Caco-2 (cell line): ENCODE measurements around the gene PML. TPM values are rescaled to one million over a fixed set of nuclear protein-coding genes. Genes with fewer than 3 reads are reported as not detected.

Experiments
- Bru-seq: library from RNA; stranded (reverse); fragments of 400-500 nt; gene quantifications from one replicate; lab custom pipeline; 2021; lab: Mats Ljungman, UMichigan
- BruChase-seq, 2 experiments: library from RNA; stranded (reverse); fragments of 400-500 nt; gene quantifications; one replicate each; lab custom pipeline; 2021; lab: Mats Ljungman, UMichigan
- BruUV-seq: library from RNA; stranded (reverse); fragments of 400-500 nt; replicated peaks from 2 replicates; lab custom pipeline; 2021; lab: Mats Ljungman, UMichigan
- CTCF ChIA-PET: fragments of 300-600 bp; sonication (Branson Sonifier 250); formaldehyde crosslinking; loops from one replicate; lab custom pipeline; 2022; ENCODE audit warnings: antibody characterized with exemption; lab: Charles Lee
- POLR2A ChIA-PET: fragments of 300-600 bp; sonication (Branson Sonifier 250); formaldehyde crosslinking; loops from one replicate; lab custom pipeline; 2022; ENCODE audit warnings: antibody characterized with exemption; lab: Charles Lee
- DNase-seq, 2 experiments: peaks; one replicate each; pipeline versions ENCODE4 v3.0.0 to v3.0.0-alpha.2; 2020 to 2022
- H3K27me3 ChIP-seq: replicated peaks from 2 replicates; pipeline ENCODE4 v1.6.0; 2011; ENCODE audit warnings: low read length; ENCODE audit not compliant: control insufficient read depth, insufficient read depth
- H3K36me3 ChIP-seq: 2 replicates; pipeline ENCODE4 v1.5.1; 2011; ENCODE audit warnings: low read length; ENCODE audit not compliant: control insufficient read depth, insufficient read depth
- H3K4me1 ChIP-seq: fragments of 250-450 bp; sonication (Bioruptor Pico); 2 replicates; pipeline ENCODE4 v1.5.1; 2020; ENCODE audit warnings: mild to moderate bottlenecking
- H3K4me3 ChIP-seq: 2 replicates; pipeline ENCODE4 v1.5.1; 2011; ENCODE audit warnings: low read depth, mild to moderate bottlenecking, control low read depth, low read length
- H3K9me3 ChIP-seq: fragments of 250-450 bp; sonication (Bioruptor Pico); 2 replicates; pipeline ENCODE4 v1.5.1; 2020; ENCODE audit warnings: mild to moderate bottlenecking, moderate library complexity
- H3K27ac Mint-ChIP-seq: one replicate; pipeline ENCODE4 v1.8.0; 2022; ENCODE audit warnings: mixed read lengths; ENCODE audit not compliant: unreplicated experiment
- H3K27me3 Mint-ChIP-seq: one replicate; pipeline ENCODE4 v1.8.0; 2022; ENCODE audit warnings: mixed read lengths; ENCODE audit not compliant: insufficient read depth, unreplicated experiment
- H3K36me3 Mint-ChIP-seq: one replicate; pipeline ENCODE4 v1.8.0; 2022; ENCODE audit warnings: mild to moderate bottlenecking, mixed read lengths; ENCODE audit not compliant: insufficient read depth, unreplicated experiment
- H3K4me1 Mint-ChIP-seq: one replicate; pipeline ENCODE4 v1.8.0; 2022; ENCODE audit warnings: low read depth, mixed read lengths; ENCODE audit not compliant: unreplicated experiment
- H3K4me3 Mint-ChIP-seq: one replicate; pipeline ENCODE4 v1.8.0; 2022; ENCODE audit warnings: mild to moderate bottlenecking, moderate library complexity, mixed read lengths; ENCODE audit not compliant: unreplicated experiment
- H3K9me3 Mint-ChIP-seq: one replicate; pipeline ENCODE4 v1.8.0; 2022; ENCODE audit warnings: mixed read lengths; ENCODE audit not compliant: unreplicated experiment
- CTCF ChIP-seq, 2 experiments: fragments of 200-600 bp in 1 of 2; IDR thresholded peaks; 1 replicate in 1 of 2; 2 replicates in 1 of 2; pipeline versions ENCODE4 v1.5.1 to v1.8.0; 2011 to 2022; ENCODE audit warnings: antibody characterized with exemption in 1 of 2, control low read depth in 1 of 2, inconsistent platforms in 1 of 2, low read depth in 1 of 2, low read length in 1 of 2, mild to moderate bottlenecking in 1 of 2, moderate library complexity in 1 of 2; ENCODE audit not compliant: insufficient read depth in 1 of 2, severe bottlenecking in 1 of 2, unreplicated experiment in 1 of 2
- intact Hi-C: fragments of 100-400 bp; cut with micrococcal nuclease; formaldehyde crosslinking; loops from one replicate; pipeline ENCODE4 v1.10.0; 2022; ENCODE audit not compliant: unreplicated experiment
- long read RNA-seq: library from polyadenylated mRNA; stranded (forward); transcript quantifications from one replicate; pipeline ENCODE4 v2.0.0, GENCODE V29; 2022
- total RNA-seq: library from RNA; stranded (reverse); gene quantifications from 2 replicates; pipeline ENCODE4 v1.2.3, GENCODE V29; 2022

The PML gene
- total RNA-seq (18.7 and 19.5 TPM in 2 replicates), Bru-seq, nascent RNA (percentile 54 among the genes with signal in this experiment), BruChase-seq, experiment 1, labeled RNA remaining after a 2-hour chase (percentile 48 among the genes with signal in this experiment), BruChase-seq, experiment 2, labeled RNA remaining after a 6-hour chase (percentile 48 among the genes with signal in this experiment)
- long read RNA-seq, full-length matches to known transcripts: 15 of 35 reads
- long read RNA-seq, partial matches to known transcripts: 7 of 35 reads
- long read RNA-seq, other reads (novel, unspliced or antisense): 13 of 35 reads

- ChIA-PET POLR2A (interaction anchor here (0.6 to 1.2 kb wide), 3 partner anchors 16 to 42 kb away, joined by 4 to 13 read pairs (median 6); no protein-coding TSS in a partner anchor), CTCF (interaction anchor here (0.5 to 2.0 kb wide), 8 partner anchors 15 to 313 kb away, joined by 3 to 33 read pairs (median 4); no protein-coding TSS in a partner anchor)
- intact Hi-C loops: loop anchor here (5.0 kb wide), 1 partner anchor 43 kb away; no protein-coding TSS in a partner anchor
Observed at GRCh38 chr15:73994413-73994883, at the start of gene PML. Gene PML, plus strand, starts transcription at chr15:73994716. Its CDS starts 97 bp downstream, at chr15:73994813.

GRCh38 chr15:73945130-73945508 lies 49.4 kb upstream of the PML start:
- Histone ChIP-seq H3K9me3 (no peaks in the 10 kb centered on the region), H3K4me1 (peaks cover 42% of the 10 kb centered on the region), H3K36me3 (no peaks in the 10 kb centered on the region), H3K27me3 (no peaks in the 10 kb centered on the region), H3K4me3 (no peak overlapping the region)
- intact Hi-C loops: no loop called here
- DNase-seq: no peak
- H3K4me3 Mint-ChIP-seq: no peak overlapping the region
- POLR2A ChIA-PET: no interaction called here
- no peak overlapping the region for H3K27ac Mint-ChIP-seq
- no peaks in the 10 kb centered on the region for H3K4me1 Mint-ChIP-seq
- CTCF ChIA-PET: no interaction called here
- TF ChIP-seq CTCF (IDR thresholded peaks at IDR 0.05; ENCODE audit: insufficient read depth in 1 of 2, low read depth in 1 of 2, low read length in 1 of 2, severe bottlenecking in 1 of 2, unreplicated experiment in 1 of 2): no peak
- no peaks in the 10 kb centered on the region for H3K27me3 Mint-ChIP-seq
- H3K9me3 Mint-ChIP-seq: no peaks in the 10 kb centered on the region
- no peaks in the 10 kb centered on the region for H3K36me3 Mint-ChIP-seq
- no TSS peak for BruUV-seq

More at GRCh38 chr15:73994413-73994883, at the start of gene PML:
- H3K27ac Mint-ChIP-seq: peak within 1 kb of the TSS; percentile 84
- no TSS peak for BruUV-seq
- Histone ChIP-seq H3K4me1 (peaks cover 4% of the 10 kb centered on the region; the same call in 1 of the 2 replicates), H3K36me3 (no peaks in the 10 kb centered on the region), H3K9me3 (no peaks in the 10 kb centered on the region), H3K4me3 (peak within 1 kb of the TSS; percentile 86), H3K27me3 (no peaks in the 10 kb centered on the region)
- H3K4me1 Mint-ChIP-seq: peaks cover 18% of the 10 kb centered on the region
- DNase-seq: peak; percentile 91 to 94
- no peaks in the 10 kb centered on the region for H3K27me3 Mint-ChIP-seq
- no peak for TF ChIP-seq CTCF (IDR thresholded peaks at IDR 0.05; ENCODE audit: insufficient read depth in 1 of 2, low read depth in 1 of 2, low read length in 1 of 2, severe bottlenecking in 1 of 2, unreplicated experiment in 1 of 2)
- H3K36me3 Mint-ChIP-seq: peaks cover 13% of the 10 kb centered on the region
- H3K9me3 Mint-ChIP-seq: no peaks in the 10 kb centered on the region
- H3K4me3 Mint-ChIP-seq: peak within 1 kb of the TSS; percentile 99

GRCh38 chr15:73946046-73946721 lies 48.3 kb upstream of the PML start:
- Histone ChIP-seq H3K27me3 (no peaks in the 10 kb centered on the region), H3K9me3 (no peaks in the 10 kb centered on the region), H3K4me3 (no peak overlapping the region), H3K4me1 (peaks cover 32% of the 10 kb centered on the region), H3K36me3 (no peaks in the 10 kb centered on the region)
- H3K4me1 Mint-ChIP-seq: peaks cover 3% of the 10 kb centered on the region
- no peak overlapping the region for H3K4me3 Mint-ChIP-seq
- POLR2A ChIA-PET: no interaction called here
- no peak for TF ChIP-seq CTCF (IDR thresholded peaks at IDR 0.05; ENCODE audit: insufficient read depth in 1 of 2, low read depth in 1 of 2, low read length in 1 of 2, severe bottlenecking in 1 of 2, unreplicated experiment in 1 of 2)
- no peak overlapping the region for H3K27ac Mint-ChIP-seq
- no TSS peak for BruUV-seq
- no peaks in the 10 kb centered on the region for H3K36me3 Mint-ChIP-seq
- no peaks in the 10 kb centered on the region for H3K27me3 Mint-ChIP-seq
- intact Hi-C loops: no loop called here
- no peaks in the 10 kb centered on the region for H3K9me3 Mint-ChIP-seq
- CTCF ChIA-PET: no interaction called here
- no peak for DNase-seq
